ENCODE measurements around the gene GNB1L.

The GNB1L gene

GRCh38 chr22:19842393-19843106 lies 12.1 kb downstream of the GNB1L start:
- TF ChIP-seq CTCF (IDR thresholded peaks at IDR 0.05; ENCODE audit: extremely low read depth, missing control alignments) = no peak
- no peak for DNase-seq (ENCODE audit: low spot score)

GRCh38 chr22:19841641-19842392 lies 12.9 kb downstream of the GNB1L start:
- no peak for DNase-seq (ENCODE audit: low spot score)
- TF ChIP-seq CTCF (IDR thresholded peaks at IDR 0.05; ENCODE audit: extremely low read depth, missing control alignments) = no peak

- no peak for DNase-seq (ENCODE audit: low spot score)
- no peak for TF ChIP-seq CTCF (IDR thresholded peaks at IDR 0.05; ENCODE audit: extremely low read depth, missing control alignments)
Observed at GRCh38 chr22:19840955-19841640, 13.6 kb downstream of the GNB1L start.

- no peak for TF ChIP-seq CTCF (IDR thresholded peaks at IDR 0.05; ENCODE audit: extremely low read depth, missing control alignments)
- no peak for DNase-seq (ENCODE audit: low spot score)
Observed at GRCh38 chr22:19840059-19840458, 14.6 kb downstream of the GNB1L start.

GRCh38 chr22:19837915-19838314 lies 16.8 kb downstream of the GNB1L start:
- no peak for DNase-seq (ENCODE audit: low spot score)
- TF ChIP-seq CTCF (IDR thresholded peaks at IDR 0.05; ENCODE audit: extremely low read depth, missing control alignments) = no peak

GRCh38 chr22:19836512-19836911 lies 18.2 kb downstream of the GNB1L start:
- no peak for DNase-seq (ENCODE audit: low spot score)

More at GRCh38 chr22:19836512-19836911, 18.2 kb downstream of the GNB1L start:
- no peak for TF ChIP-seq CTCF (IDR thresholded peaks at IDR 0.05; ENCODE audit: extremely low read depth, missing control alignments)

Data from GM20000 (cell line).